HepG2 (cell line): ENCODE data around the gene TEX261. TPM values are rescaled to one million over a fixed set of nuclear protein-coding genes. Genes with fewer than 3 reads are reported as not detected.
A peak's percentile ranks its signal among the peaks of the same experiment; 100 is the strongest.

Experiments used
- ATAC-seq: fragments of 200-7000 bp; cut with Tn5 transposase; 3 replicates; pipeline ENCODE4 v1.9.1; 2020; ENCODE audit warnings: mild to moderate bottlenecking, moderate library complexity
- BruUV-seq: library from RNA; stranded (reverse); fragments of 400-500 nt; replicated peaks from 2 replicates; lab custom pipeline; 2021; lab: Mats Ljungman, UMichigan
- CTCF ChIA-PET: fragments of 300-600 bp; formaldehyde crosslinking; extraction: SDS; loops from one replicate; lab custom pipeline; 2021; ENCODE audit warnings: low total read pairs, inconsistent platforms, low intra/inter-chr PET ratio; lab: Yijun Ruan, JAX
- POLR2A ChIA-PET: fragments of 350-600 bp; sonication (Branson Sonifier 250); formaldehyde crosslinking; loops from one replicate; lab custom pipeline; 2020; ENCODE audit warnings: antibody characterized with exemption, inconsistent platforms; lab: Yijun Ruan, JAX
- DNase-seq: peaks from one replicate; pipeline ENCODE4 v3.0.0-alpha.2; 2015; ENCODE audit warnings: low spot score
- FAIRE-seq: peaks from 3 replicates; lab custom pipeline; 2011; peaks lifted over from hg19 to GRCh38; lab: Jason Lieb, UNC
- H2AFZ ChIP-seq: one replicate; pipeline ENCODE4 v1.6.1; 2011; ENCODE audit warnings: low read length, inconsistent platforms
- H3K27ac ChIP-seq: fragments of 300-600 bp; 3 replicates; pipeline ENCODE4 v1.8.0; 2011; ENCODE audit warnings: mixed run types, mild to moderate bottlenecking, mixed read lengths, low read length, inconsistent platforms; ENCODE audit not compliant: insufficient read depth; ENCODE audit errors: extremely low read length
- H3K27me3 ChIP-seq, 2 experiments: fragments of 200-600 bp in 1 of 2; 2 replicates in 1 of 2; 3 replicates in 1 of 2; pipeline versions ENCODE4 v1.6.0 to v1.8.0; 2011; ENCODE audit warnings: low read length in 2 of 2, mild to moderate bottlenecking in 2 of 2, moderate library complexity in 2 of 2, inconsistent platforms in 1 of 2; ENCODE audit not compliant: insufficient read depth in 2 of 2, control insufficient read depth in 1 of 2
- H3K36me3 ChIP-seq, 2 experiments: fragments of 200-600 bp in 1 of 2; replicated peaks in 1 of 2; 2 replicates in 1 of 2; 3 replicates in 1 of 2; pipeline versions ENCODE4 v1.5.1 to v1.8.0; 2011; ENCODE audit warnings: low read length in 2 of 2, inconsistent platforms in 1 of 2; ENCODE audit not compliant: insufficient read depth in 2 of 2, control insufficient read depth in 1 of 2
- H3K4me1 ChIP-seq: 2 replicates; pipeline ENCODE4 v1.5.1; 2012; ENCODE audit warnings: low read length, inconsistent platforms; ENCODE audit not compliant: insufficient read depth
- H3K4me2 ChIP-seq: 2 replicates; pipeline ENCODE4 v1.6.0; 2011; ENCODE audit warnings: low read depth, low read length, inconsistent platforms
- H3K4me3 ChIP-seq, 3 experiments: fragments of 200-600 bp in 1 of 3; sonication (generic), shearing (Covaris generic) in 1 of 3; replicated peaks in 1 of 3; 2 replicates each; pipeline ENCODE4 v1.5.1; 2011 to 2016; ENCODE audit warnings: low read length in 3 of 3, inconsistent platforms in 2 of 3, low read depth in 2 of 3, mild to moderate bottlenecking in 2 of 3, control low read depth in 1 of 3, mixed read lengths in 1 of 3; ENCODE audit not compliant: insufficient read depth in 1 of 3
- H3K79me2 ChIP-seq: one replicate; pipeline ENCODE4 v1.6.1; 2011; ENCODE audit warnings: low read length, inconsistent platforms; ENCODE audit not compliant: insufficient read depth
- H3K9ac ChIP-seq: 2 replicates; pipeline ENCODE4 v1.6.0; 2011; ENCODE audit warnings: mild to moderate bottlenecking, low read depth, low read length, inconsistent platforms; ENCODE audit not compliant: insufficient read depth
- H3K9me3 ChIP-seq: 2 replicates; pipeline ENCODE4 v1.5.1; 2012; ENCODE audit warnings: mild to moderate bottlenecking, low read length
- H4K20me1 ChIP-seq: 2 replicates; pipeline ENCODE4 v1.6.0; 2011; ENCODE audit warnings: inconsistent platforms, mild to moderate bottlenecking, low read length, moderate library complexity; ENCODE audit not compliant: insufficient read depth
- TAF15 ChIP-seq: fragments of 200-400 bp; formaldehyde crosslinking; IDR thresholded peaks from one replicate; pipeline ENCODE4 v1.6.1; 2018; ENCODE audit warnings: mild to moderate bottlenecking, low read depth, low read length; ENCODE audit not compliant: poor library complexity, severe bottlenecking
- WGBS: methylation state at CpG from one replicate; pipeline ENCODE4 v1.1.6; 2017; ENCODE audit warnings: low lambda C conversion rate; 5-methylcytosine and 5-hydroxymethylcytosine counted together
- in situ Hi-C: cut with HindIII; loops from 2 replicates; pipeline ENCODE4 v1.10.0; 2017; ENCODE audit warnings: low pct_unique_long_range_greater_than_20kb; ENCODE audit not compliant: extremely low pct_ligation_motif_present
- intact Hi-C: fragments of 100-400 bp; cut with micrococcal nuclease; formaldehyde crosslinking; loops from one replicate; pipeline ENCODE4 v1.10.0; 2022; ENCODE audit not compliant: unreplicated experiment
- polyA plus RNA-seq, 8 experiments: library from polyadenylated mRNA; depleted of rRNA in 3 of 8; stranded (reverse) in 7 of 8; unstranded in 1 of 8; fragments of >200 nt; fragmentation: Illumina TruSeq in 4 of 8; extraction: Trizol in 4 of 8; gene quantifications; 2 replicates each; pipeline versions ENCODE4 v1.2.1 to v1.2.3, GENCODE V29; 2011 to 2016; ENCODE audit warnings: low read depth in 4 of 8, missing spikeins in 1 of 8, mixed read lengths in 1 of 8; ENCODE audit not compliant: insufficient read depth in 1 of 8
- total RNA-seq, 5 experiments: library from RNA; depleted of rRNA; stranded (reverse); fragments of >200 nt; fragmentation: Illumina TruSeq; extraction: Trizol; gene quantifications; 2 replicates each; pipeline ENCODE4 v1.2.3, GENCODE V29; 2016; ENCODE audit warnings: low read depth in 1 of 5
- TF ChIP-seq, protein P1 (sequence below): sonication (generic); formaldehyde crosslinking; IDR thresholded peaks from 2 replicates; pipeline ENCODE4 v1.4.0; 2020; ENCODE audit warnings: mild to moderate bottlenecking, missing genetic modification reagents

The TEX261 gene
- total and polyA plus RNA-seq, 2 of the 13 experiments (the other 11 are each of a cell fraction or from before 2014, with no cell fraction given), result 43.8 to 78.7 TPM

- no peak overlapping the region for H3K4me2 ChIP-seq
- H3K27ac ChIP-seq, result no peak overlapping the region
- no peak overlapping the region for H2AFZ ChIP-seq
- H3K4me1 ChIP-seq, result peaks cover 18% of the 10 kb centered on the region
- H3K9ac ChIP-seq, result no peak overlapping the region
- ATAC-seq, result peak; percentile 19; the same call in 2 of the 3 replicates
- H3K27me3 ChIP-seq, result peaks cover 0 to 6% of the 10 kb centered on the region in 2 experiments; a peak in 3 of 5 replicates
- POLR2A ChIA-PET, result no interaction called here
- no peaks in the 10 kb centered on the region for H4K20me1 ChIP-seq
- H3K79me2 ChIP-seq, result no peaks in the 10 kb centered on the region
- CTCF ChIA-PET, result no interaction called here
- no peak for DNase-seq
- no peak for TF ChIP-seq TAF15
- TF ChIP-seq, protein P1, sequence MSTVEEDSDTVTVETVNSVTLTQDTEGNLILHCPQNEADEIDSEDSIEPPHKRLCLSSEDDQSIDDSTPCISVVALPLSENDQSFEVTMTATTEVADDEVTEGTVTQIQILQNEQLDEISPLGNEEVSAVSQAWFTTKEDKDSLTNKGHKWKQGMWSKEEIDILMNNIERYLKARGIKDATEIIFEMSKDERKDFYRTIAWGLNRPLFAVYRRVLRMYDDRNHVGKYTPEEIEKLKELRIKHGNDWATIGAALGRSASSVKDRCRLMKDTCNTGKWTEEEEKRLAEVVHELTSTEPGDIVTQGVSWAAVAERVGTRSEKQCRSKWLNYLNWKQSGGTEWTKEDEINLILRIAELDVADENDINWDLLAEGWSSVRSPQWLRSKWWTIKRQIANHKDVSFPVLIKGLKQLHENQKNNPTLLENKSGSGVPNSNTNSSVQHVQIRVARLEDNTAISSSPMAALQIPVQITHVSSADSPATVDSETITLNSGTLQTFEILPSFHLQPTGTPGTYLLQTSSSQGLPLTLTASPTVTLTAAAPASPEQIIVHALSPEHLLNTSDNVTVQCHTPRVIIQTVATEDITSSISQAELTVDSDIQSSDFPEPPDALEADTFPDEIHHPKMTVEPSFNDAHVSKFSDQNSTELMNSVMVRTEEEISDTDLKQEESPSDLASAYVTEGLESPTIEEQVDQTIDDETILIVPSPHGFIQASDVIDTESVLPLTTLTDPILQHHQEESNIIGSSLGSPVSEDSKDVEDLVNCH (CRISPR knock-in tag), result no peak
- BruUV-seq, result no TSS peak
- in situ Hi-C loops, result no loop called here
- H3K9me3 ChIP-seq, result no peaks in the 10 kb centered on the region
- 56% methylated on average over 12 of the region's 14 CpGs for WGBS
- intact Hi-C loops, result no loop called here
- H3K36me3 ChIP-seq, result no peaks in the 10 kb centered on the region
- FAIRE-seq, result no peak
- H3K4me3 ChIP-seq, result no peak overlapping the region
Measured at GRCh38 chr2:70960833-70961647, 33.6 kb downstream of the TEX261 start.
